DMS53 treated with DMSO at 0.1 percent for 48 hours (cell line): ENCODE results near the gene TTC9B.
A peak's percentile ranks its signal among the peaks of the same experiment; 100 is the strongest.
"Not testable (repeated sequence)": the region's sequence is repeated elsewhere in the genome, so short reads cannot be mapped to it uniquely, and the experiment has no call there.

ENCODE experiments used
- DNase-seq: peaks from one replicate; lab custom pipeline; 2025; ENCODE audit not compliant: unreplicated experiment; lab: John Stamatoyannopoulos, UW

Gene TTC9B

GRCh38 chr19:40233811-40234389 lies 15.7 kb upstream of the TTC9B start:
- no peak for DNase-seq

GRCh38 chr19:40232949-40233810 lies 15.0 kb upstream of the TTC9B start:
- no peak for DNase-seq

GRCh38 chr19:40232479-40232878 lies 14.3 kb upstream of the TTC9B start:
- no peak for DNase-seq

- DNase-seq: no peak
These were observed 13.6 kb upstream of the TTC9B start for GRCh38 chr19:40231544-40232424.

- DNase-seq: no peak
These were observed 12.9 kb upstream of the TTC9B start for GRCh38 chr19:40231057-40231456.

GRCh38 chr19:40229926-40230417 lies 11.8 kb upstream of the TTC9B start:
- DNase-seq: no peak

- no peak for DNase-seq
These were observed 11.3 kb upstream of the TTC9B start for GRCh38 chr19:40229484-40229883.

GRCh38 chr19:40228863-40229262 lies 10.7 kb upstream of the TTC9B start:
- no peak for DNase-seq

GRCh38 chr19:40228346-40228745 lies 10.2 kb upstream of the TTC9B start:
- no peak for DNase-seq

GRCh38 chr19:40225440-40226305 lies 7.5 kb upstream of the TTC9B start:
- no peak for DNase-seq

GRCh38 chr19:40224342-40225150 lies 6.4 kb upstream of the TTC9B start:
- DNase-seq: no peak

GRCh38 chr19:40223135-40223822 lies 5.1 kb upstream of the TTC9B start:
- DNase-seq: no peak

- peak; percentile 84 for DNase-seq
These were observed 3.9 kb upstream of the TTC9B start for GRCh38 chr19:40221858-40222619.

- DNase-seq: no peak
These were observed 2.5 kb upstream of the TTC9B start for GRCh38 chr19:40220674-40221073.

GRCh38 chr19:40219721-40220276 lies 1.6 kb upstream of the TTC9B start:
- DNase-seq: peak; percentile 80

- not testable (repeated sequence) for DNase-seq
These were observed 845 bp upstream of the TTC9B start for GRCh38 chr19:40219029-40219428.

- peak; percentile 96 for DNase-seq
These were observed 965 bp downstream of the TTC9B start for GRCh38 chr19:40217027-40217810.

- DNase-seq: no peak
These were observed 1.5 kb downstream of the TTC9B start for GRCh38 chr19:40216777-40217026.
